Neural cell (in vitro differentiated cells): ENCODE measurements around the gene ARGLU1.

ENCODE experiments used
- CTCF ChIP-seq: fragments of 450-650 bp; IDR thresholded peaks from 2 replicates; pipeline ENCODE4 v1.5.1; 2014; ENCODE audit warnings: antibody characterized with exemption, mild to moderate bottlenecking, moderate library complexity; ENCODE audit not compliant: poor library complexity, severe bottlenecking
- EP300 ChIP-seq: fragments of 450-650 bp; conservative IDR thresholded peaks from 2 replicates; pipeline ENCODE4 v1.6.1; 2014; ENCODE audit warnings: antibody characterized with exemption, mild to moderate bottlenecking, moderate library complexity; ENCODE audit not compliant: poor library complexity, severe bottlenecking
- EZH2 ChIP-seq: fragments of 200-600, 300-800 bp; shearing (Covaris generic), sonication (generic); IDR thresholded peaks from 2 replicates; pipeline ENCODE4 v1.6.1; 2014; ENCODE audit warnings: antibody characterized with exemption, low read length, borderline replicate concordance, mild to moderate bottlenecking; ENCODE audit not compliant: insufficient read depth, poor library complexity, severe bottlenecking
- MXI1 ChIP-seq: fragments of 450-650 bp; conservative IDR thresholded peaks from 2 replicates; pipeline ENCODE4 v1.6.1; 2014; ENCODE audit warnings: antibody characterized with exemption, mild to moderate bottlenecking; ENCODE audit not compliant: poor library complexity, severe bottlenecking
- POLR2AphosphoS5 ChIP-seq: IDR thresholded peaks from 2 replicates; pipeline ENCODE4 v1.6.1; 2012
- RAD21 ChIP-seq: fragments of 450-650 bp; conservative IDR thresholded peaks from 2 replicates; pipeline ENCODE4 v1.6.1; 2014; ENCODE audit warnings: antibody characterized with exemption, mild to moderate bottlenecking, moderate library complexity
- REST ChIP-seq: IDR thresholded peaks from 2 replicates; pipeline ENCODE4 v1.6.1; 2012; ENCODE audit warnings: borderline replicate concordance
- TAF1 ChIP-seq: IDR thresholded peaks from 2 replicates; pipeline ENCODE4 v1.6.1; 2012; ENCODE audit warnings: low read depth

GRCh38 chr13:106609116-106609515, 41.2 kb upstream of the ARGLU1 start:
- TF ChIP-seq CTCF (no peak), EZH2 (no peak), RAD21 (no peak), EP300 (no peak), POLR2AphosphoS5 (no peak), TAF1 (no peak), MXI1 (no peak), REST (no peak)
